Activated CD4-positive, alpha-beta T cell treated with anti-CD3 and anti-CD28 coated beads for 1 hour (primary cell): ENCODE data around the gene LYRM1.

Experiments used
- DNase-seq: peaks from one replicate; pipeline ENCODE4 v3.0.0-alpha.2; 2020

Gene LYRM1

GRCh38 chr16:20873331-20873730 lies 27.2 kb upstream of the LYRM1 start:
- no peak for DNase-seq

- DNase-seq: no peak
Observed at GRCh38 chr16:20874088-20874581, 26.4 kb upstream of the LYRM1 start.

- DNase-seq: no peak
Observed at GRCh38 chr16:20875355-20875650, 25.3 kb upstream of the LYRM1 start.

- no peak for DNase-seq
Observed at GRCh38 chr16:20878682-20879147, 21.9 kb upstream of the LYRM1 start.

- DNase-seq: no peak
Observed at GRCh38 chr16:20879175-20880040, 21.2 kb upstream of the LYRM1 start.

GRCh38 chr16:20880867-20881502 lies 19.6 kb upstream of the LYRM1 start:
- no peak for DNase-seq

GRCh38 chr16:20881503-20881878 lies 19.1 kb upstream of the LYRM1 start:
- no peak for DNase-seq

- no peak for DNase-seq
Observed at GRCh38 chr16:20883554-20884239, 16.9 kb upstream of the LYRM1 start.

GRCh38 chr16:20884240-20884556 lies 16.4 kb upstream of the LYRM1 start:
- DNase-seq: no peak

- no peak for DNase-seq
Observed at GRCh38 chr16:20886320-20886719, 14.3 kb upstream of the LYRM1 start.

GRCh38 chr16:20887207-20887606 lies 13.4 kb upstream of the LYRM1 start:
- DNase-seq: no peak

GRCh38 chr16:20889625-20890275 lies 10.8 kb upstream of the LYRM1 start:
- no peak for DNase-seq

GRCh38 chr16:20894388-20894787 lies 6.2 kb upstream of the LYRM1 start:
- DNase-seq: no peak

GRCh38 chr16:20897253-20897897 lies 3.2 kb upstream of the LYRM1 start:
- DNase-seq: no peak

GRCh38 chr16:20897922-20898321 lies 2.6 kb upstream of the LYRM1 start:
- no peak for DNase-seq

GRCh38 chr16:20899071-20899470 lies 1.5 kb upstream of the LYRM1 start:
- DNase-seq: no peak

GRCh38 chr16:20899477-20900298 lies 883 bp upstream of the LYRM1 start:
- DNase-seq: peak; percentile 12

- DNase-seq: no peak
Observed at GRCh38 chr16:20901068-20901435, 481 bp downstream of the LYRM1 start.

- peak; percentile 9 for DNase-seq
Observed at GRCh38 chr16:20901436-20902112, 1.0 kb downstream of the LYRM1 start.

GRCh38 chr16:20902426-20902825 lies 1.9 kb downstream of the LYRM1 start:
- DNase-seq: no peak

- DNase-seq: no peak
Observed at GRCh38 chr16:20903116-20903898, 2.7 kb downstream of the LYRM1 start.
